Heart left ventricle (tissue), 13 donors: Measurements from ENCODE around the gene CFAP221.

Source experiments
- POLR2A ChIP-seq, 2 donors: fragments of 450-650 bp; IDR thresholded peaks; one replicate each; pipeline ENCODE4 v1.6.1; 2017; ENCODE audit warnings: antibody characterized with exemption in 2 of 2, mild to moderate bottlenecking in 2 of 2, moderate library complexity in 2 of 2
- TF ChIP-seq, protein P1 (sequence below), 12 donors: fragments of 200-600 bp; sonication (generic) in 4 of 12; IDR thresholded peaks; one replicate each; pipeline versions ENCODE4 v1.5.0 to v1.8.0; 2018 to 2022; ENCODE audit warnings: antibody characterized with exemption in 12 of 12, mild to moderate bottlenecking in 5 of 12
- donor health status: ischemic (EF 13 %, LVEDD 7.1; RV severe dilation, severe dysfunction).
- donor health status: DM: no; HTN: yes; CAD: no.
- donor health status: DM: no; HTN: no; CAD: no.
- donor health status: ischemic (EF 25% LVEDD 6.9; RV normal size, moderate dysfunction).
- donor health status: ischemic (EF 25% LVEDD 5.7; RV mildly dilated, moderate dysfunction).
- donor health status: ischemic (EF 35%, LVEDD 5.7; RV mildly dilated, moderate dysfunction).
- donor health status: nonischemic (EF 11% LVEDD 7.7; RV severe dilation, severe dysfunction).
- donor health status: DM: yes; HTN: yes; CAD: no.
- donor health status: PGD.
- donor health status: ischemic (EF 29% LVEDD 5.4; RV normal size, mild dysfunction).
- donor health status: nonischemic (EF 23%, LVEDD 6.1; RV moderate dilation, normal function).

- TF ChIP-seq, protein P1, sequence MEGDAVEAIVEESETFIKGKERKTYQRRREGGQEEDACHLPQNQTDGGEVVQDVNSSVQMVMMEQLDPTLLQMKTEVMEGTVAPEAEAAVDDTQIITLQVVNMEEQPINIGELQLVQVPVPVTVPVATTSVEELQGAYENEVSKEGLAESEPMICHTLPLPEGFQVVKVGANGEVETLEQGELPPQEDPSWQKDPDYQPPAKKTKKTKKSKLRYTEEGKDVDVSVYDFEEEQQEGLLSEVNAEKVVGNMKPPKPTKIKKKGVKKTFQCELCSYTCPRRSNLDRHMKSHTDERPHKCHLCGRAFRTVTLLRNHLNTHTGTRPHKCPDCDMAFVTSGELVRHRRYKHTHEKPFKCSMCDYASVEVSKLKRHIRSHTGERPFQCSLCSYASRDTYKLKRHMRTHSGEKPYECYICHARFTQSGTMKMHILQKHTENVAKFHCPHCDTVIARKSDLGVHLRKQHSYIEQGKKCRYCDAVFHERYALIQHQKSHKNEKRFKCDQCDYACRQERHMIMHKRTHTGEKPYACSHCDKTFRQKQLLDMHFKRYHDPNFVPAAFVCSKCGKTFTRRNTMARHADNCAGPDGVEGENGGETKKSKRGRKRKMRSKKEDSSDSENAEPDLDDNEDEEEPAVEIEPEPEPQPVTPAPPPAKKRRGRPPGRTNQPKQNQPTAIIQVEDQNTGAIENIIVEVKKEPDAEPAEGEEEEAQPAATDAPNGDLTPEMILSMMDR (IDR thresholded peaks at IDR 0.05): no peak
- TF ChIP-seq POLR2A (IDR thresholded peaks at IDR 0.05): no peak
Measured at GRCh38 chr2:119536211-119536610, 8.0 kb upstream of the CFAP221 start.
